Stimulated activated naive CD4-positive, alpha-beta T cell treated with Interleukin-2 at 50 U/mL for 16 hours (primary cell): ENCODE measurements around the gene CCDC158.
"Not testable (repeated sequence)": the region's sequence is repeated elsewhere in the genome, so short reads cannot be mapped to it uniquely, and the experiment has no call there.

Source experiments
- DNase-seq: peaks from one replicate; lab custom pipeline; 2025; lab: John Stamatoyannopoulos, UW

The CCDC158 gene

DNA sequence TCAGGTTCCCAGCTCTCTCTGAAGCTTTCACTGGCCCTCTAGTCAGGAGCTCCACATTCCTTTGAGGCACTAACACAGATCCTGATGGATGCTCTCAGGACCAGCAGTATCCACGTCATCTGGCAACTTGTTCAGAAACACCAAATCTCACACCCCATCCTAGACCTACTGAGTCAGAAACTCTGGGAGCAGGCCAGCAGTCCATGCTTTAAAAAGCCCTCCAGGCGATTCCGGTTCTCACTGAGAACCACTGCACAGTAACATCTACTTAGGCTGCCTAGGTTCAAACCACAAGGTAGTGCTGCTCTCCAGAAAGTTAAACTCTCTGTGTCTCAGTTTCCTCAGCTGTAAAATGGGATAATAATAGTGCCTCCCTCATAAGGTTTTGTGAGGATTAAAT, 55.3 kb downstream of the CCDC158 start:
- no peak for DNase-seq

DNA sequence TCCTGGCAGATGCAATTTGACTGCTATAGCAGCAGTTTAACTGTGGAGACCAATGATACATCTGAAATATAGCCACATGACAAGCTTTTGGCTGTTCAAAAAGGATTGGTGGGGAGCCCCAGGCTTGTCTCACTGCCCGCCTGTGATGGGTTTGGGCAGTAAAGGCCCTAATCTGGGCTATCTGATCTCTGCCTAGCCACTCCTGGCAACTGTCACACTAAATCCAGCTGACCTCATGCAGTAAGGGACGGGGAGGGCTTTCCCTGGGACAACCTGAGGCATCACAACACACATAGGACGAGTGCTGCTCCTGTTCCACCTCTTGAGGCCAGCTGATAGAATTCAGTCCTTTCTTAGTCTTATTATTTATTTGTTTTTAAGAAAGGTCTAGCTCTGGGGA, 56.2 kb downstream of the CCDC158 start:
- DNase-seq, result no peak

DNA sequence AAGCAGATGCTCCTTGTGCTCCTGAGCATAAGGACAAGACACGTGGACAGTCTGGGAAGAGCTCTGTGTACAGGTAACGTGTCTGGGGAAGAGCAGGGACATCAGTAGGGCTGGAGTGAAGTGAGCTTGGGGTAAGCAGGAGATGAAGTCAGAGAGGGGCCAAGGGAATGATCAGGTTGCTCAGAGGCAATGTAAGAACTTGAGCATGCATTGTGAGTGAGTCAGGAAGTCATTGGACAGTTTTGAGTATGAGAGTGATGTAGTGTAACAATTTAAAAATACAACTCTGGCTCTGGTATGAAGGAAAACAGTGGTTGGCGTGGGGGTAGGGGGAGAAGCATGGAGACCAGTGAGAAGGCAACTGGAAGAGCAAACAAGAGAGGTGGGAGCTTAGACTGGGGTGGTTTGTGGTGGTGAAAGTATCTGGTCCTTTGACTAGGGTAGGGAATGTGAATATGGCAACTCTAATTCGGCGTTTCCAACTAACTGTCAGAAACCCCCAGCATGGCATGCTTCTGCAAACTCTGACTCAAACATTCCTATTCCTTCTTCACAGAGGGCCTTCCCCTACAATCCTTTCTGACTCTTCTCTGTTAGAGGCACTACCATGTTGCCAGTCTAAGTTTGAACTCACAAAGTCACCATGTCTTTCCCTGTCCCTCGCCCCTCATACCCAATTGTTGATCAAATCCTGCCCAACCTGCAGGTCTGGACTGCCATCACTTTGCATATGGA, 57.2 kb downstream of the CCDC158 start:
- no peak for DNase-seq

- no peak for DNase-seq
Observed at GRCh38 chr4:76361689-76362412, 59.1 kb downstream of the CCDC158 start.

DNA sequence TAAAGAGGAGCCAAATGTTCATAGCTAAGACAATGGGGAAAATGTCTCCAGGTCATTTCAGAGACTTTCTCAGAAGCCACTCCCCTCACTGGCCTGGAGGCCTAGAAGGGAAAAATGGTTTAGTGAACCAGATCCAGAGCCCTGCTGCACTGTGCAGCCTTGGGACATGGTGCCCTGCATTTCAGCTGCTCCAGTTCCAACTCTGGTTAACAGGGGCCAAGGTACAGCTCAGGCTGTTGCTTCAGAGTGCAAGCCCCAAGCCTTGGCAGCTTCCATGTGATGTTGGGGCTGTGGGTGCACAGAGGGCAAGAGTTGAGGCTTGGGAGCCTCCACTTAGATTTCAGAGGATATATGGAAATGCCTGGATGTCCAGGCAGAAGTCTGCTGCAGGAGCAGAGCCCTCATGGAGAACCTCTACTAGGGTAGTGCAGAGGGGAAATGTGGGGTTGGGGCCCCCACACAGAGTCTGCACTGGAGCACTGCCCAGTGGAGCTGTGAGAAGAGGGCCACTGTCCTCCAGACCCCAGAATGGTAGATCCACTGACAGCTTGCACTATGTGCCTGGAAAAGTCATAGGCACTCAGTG, 61.0 kb downstream of the CCDC158 start:
- not testable (repeated sequence) for DNase-seq

- no peak for DNase-seq
Observed at GRCh38 chr4:76357981-76358380, 63.0 kb downstream of the CCDC158 start.

DNA sequence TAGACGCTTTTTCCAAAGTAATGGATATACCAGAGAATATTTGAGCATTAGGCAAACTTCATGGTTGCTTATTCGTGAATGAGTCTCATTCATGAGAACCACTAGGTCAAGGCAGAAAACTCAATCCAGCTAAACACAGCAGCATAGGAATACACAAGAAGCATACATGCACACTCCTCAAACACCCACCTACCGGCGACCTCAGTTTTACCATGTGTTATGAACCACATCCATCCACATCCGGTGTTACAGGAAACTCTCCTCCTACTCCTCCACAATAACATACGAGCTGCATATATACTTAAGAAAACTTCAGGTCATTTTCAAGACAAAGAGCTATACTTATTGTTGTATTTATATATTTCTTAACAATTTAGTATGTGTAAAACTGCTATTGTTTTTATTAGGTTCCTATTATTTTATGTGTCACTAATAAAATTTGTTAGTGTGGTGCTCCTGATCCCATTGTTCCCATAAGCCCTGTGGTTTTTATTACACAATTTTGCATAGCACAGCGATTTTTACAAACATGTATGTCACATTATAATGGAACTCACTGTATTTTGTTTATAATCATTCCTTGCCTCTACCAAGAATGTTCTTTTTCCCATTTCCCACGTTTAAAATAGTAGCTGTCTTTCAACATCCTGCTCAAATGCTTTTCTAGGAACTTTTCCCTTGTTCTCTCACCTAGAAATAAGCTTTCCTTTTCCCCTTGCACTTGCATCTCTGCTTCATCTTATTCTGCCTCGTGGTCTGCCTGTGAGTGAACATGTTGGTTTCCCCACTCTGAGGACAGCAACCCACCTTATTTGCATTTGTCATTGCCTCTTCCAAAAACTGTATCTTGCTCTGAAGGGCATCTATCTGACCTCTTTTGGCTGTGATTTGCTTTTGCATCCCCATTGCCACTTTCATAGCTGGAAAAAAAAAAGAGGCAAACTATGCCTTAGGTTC, 66.1 kb downstream of the CCDC158 start:
- DNase-seq, result peak; percentile 9

DNA sequence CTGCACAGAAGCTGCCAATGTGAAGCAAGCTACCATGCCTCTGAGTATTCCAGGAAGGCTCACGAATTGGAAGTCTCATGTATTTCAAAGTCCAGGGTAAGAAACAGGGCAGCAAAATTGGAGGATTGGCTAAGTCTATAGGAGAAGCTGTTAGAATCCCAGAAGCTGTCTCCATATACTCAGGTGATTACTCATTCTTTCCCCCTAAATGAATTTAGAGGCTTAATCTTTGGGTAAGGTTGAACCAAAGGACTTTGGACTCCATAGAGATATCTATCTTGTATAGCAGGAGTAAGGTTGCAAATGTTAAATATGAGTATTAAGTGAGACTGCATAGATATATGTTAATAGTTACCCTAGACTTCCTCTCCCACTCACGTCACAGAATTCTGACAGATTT, 78.1 kb downstream of the CCDC158 start:
- no peak for DNase-seq

DNA sequence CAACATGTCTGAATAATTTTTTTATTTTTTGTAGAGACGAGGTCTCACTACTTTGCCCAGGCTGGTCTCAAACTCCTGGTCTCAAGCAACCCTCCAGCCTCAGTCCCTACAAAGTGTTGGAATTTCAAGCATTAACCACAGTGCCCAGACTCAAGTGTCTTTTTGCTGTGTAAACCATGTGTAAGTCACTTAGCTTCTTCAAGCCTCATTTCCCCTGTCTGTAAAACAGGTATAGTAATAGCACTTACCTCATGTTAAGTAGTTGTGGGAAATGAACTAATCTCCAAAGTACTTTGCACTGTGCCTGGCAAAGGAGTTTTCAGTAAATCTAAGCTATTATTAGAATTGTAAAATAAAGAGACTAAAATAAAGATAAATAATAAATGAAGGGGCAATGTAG, 78.8 kb downstream of the CCDC158 start:
- DNase-seq, result no peak

GRCh38 chr4:76341063-76341462, 79.9 kb downstream of the CCDC158 start:
- DNase-seq, result no peak

DNA sequence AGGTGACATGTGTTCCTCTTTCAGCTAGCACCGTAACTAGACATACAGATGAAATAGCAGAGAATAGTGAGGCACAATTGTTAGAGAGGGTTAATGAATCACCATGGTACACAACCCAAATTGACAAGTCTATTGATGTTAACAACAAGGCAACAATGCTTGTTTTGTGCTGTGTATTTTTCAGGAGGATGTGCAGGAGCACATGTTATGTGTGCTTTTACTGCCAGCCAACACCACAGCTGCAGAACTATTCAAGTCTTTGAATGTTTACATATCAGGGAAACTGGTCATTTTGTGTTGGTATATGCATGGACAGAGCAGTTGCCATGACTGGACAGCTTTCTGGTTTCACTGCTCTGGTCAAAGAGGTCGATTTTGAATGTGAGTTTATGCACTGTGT, 81.6 kb downstream of the CCDC158 start:
- DNase-seq, result no peak

GRCh38 chr4:76334885-76335284, 86.1 kb downstream of the CCDC158 start:
- DNase-seq, result no peak

GRCh38 chr4:76326515-76326914, 94.4 kb downstream of the CCDC158 start:
- DNase-seq, result no peak

DNA sequence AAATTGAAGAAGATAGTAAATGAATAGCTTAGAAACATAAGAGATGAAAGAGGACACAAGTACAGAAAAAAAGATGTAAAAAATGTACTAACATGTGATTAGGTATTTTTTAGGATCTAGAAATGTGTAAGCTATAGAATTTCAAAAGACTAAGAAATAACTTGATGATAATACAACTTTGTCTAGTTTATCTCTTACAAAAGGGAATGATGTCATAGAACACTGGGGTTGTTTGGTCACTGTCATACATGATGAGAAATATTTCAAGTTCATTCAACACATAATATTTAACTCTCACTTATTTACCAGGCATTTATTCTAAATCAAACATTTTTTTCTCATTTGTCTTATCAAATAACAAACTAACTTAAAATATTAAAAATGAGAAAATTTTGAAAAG, 95.9 kb downstream of the CCDC158 start:
- no peak for DNase-seq

- DNase-seq, result no peak
Observed at GRCh38 chr4:76322236-76322635, 98.7 kb downstream of the CCDC158 start.

- no peak for DNase-seq
Observed at GRCh38 chr4:76316131-76316530, 104.8 kb downstream of the CCDC158 start.

- DNase-seq, result no peak
Observed at GRCh38 chr4:76315267-76315918, 105.5 kb downstream of the CCDC158 start.

GRCh38 chr4:76313547-76313946, 107.4 kb downstream of the CCDC158 start:
- DNase-seq, result no peak

- DNase-seq, result no peak
Observed at GRCh38 chr4:76312457-76312856, 108.5 kb downstream of the CCDC158 start.

DNA sequence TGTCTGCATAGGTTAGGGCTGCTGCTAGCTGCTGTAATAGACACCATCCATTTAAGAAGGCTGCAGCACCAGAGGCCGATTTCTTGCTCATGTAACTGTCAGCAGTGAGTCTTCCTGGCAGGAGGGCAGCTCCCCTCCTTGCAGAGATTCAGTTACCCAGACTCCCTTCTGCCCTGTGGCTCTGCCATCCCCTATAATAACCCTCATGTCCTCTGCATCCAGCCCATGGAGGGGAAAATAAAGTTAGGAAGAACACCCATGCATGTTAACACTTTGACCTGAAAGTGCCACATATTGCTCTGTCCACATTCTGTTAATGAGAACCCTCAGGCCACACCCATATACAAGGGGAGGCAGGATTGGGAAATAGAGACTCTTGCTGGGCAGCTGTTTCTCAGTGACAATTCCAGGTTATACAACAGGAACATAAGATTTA, 109.0 kb downstream of the CCDC158 start:
- no peak for DNase-seq

- DNase-seq, result no peak
Observed at GRCh38 chr4:76310683-76311082, 110.3 kb downstream of the CCDC158 start.
